HCT116 (cell line): ENCODE results near the gene KCNK5.

Source experiments
- EZH2 ChIP-seq: fragments of 200-600 bp; sonication (generic); IDR thresholded peaks from 2 replicates; pipeline ENCODE4 v1.6.1; 2017; ENCODE audit warnings: antibody characterized with exemption, mixed run types
- POLR2A ChIP-seq: IDR thresholded peaks from 2 replicates; pipeline ENCODE4 v1.7.0; 2011; ENCODE audit warnings: borderline replicate concordance; ENCODE audit not compliant: insufficient read depth, insufficient read length; ENCODE audit errors: extremely low read depth
- POLR2AphosphoS5 ChIP-seq: IDR thresholded peaks from 2 replicates; pipeline ENCODE4 v1.6.1; 2011; ENCODE audit warnings: mild to moderate bottlenecking, low read depth, low read length, moderate library complexity
- REST ChIP-seq: IDR thresholded peaks from 2 replicates; pipeline ENCODE4 v1.6.1; 2012; ENCODE audit warnings: low read depth
- YY1 ChIP-seq: IDR thresholded peaks from 2 replicates; pipeline ENCODE4 v1.6.1; 2011; ENCODE audit warnings: low read length, low read depth, moderate library complexity, mild to moderate bottlenecking; ENCODE audit not compliant: insufficient replicate concordance; ENCODE audit errors: extremely low read depth
- ZNF274 ChIP-seq: fragments of 200-500 bp; sonication (Bioruptor generic); IDR thresholded peaks from 2 replicates; pipeline ENCODE4 v1.6.1; 2014; ENCODE audit warnings: mild to moderate bottlenecking, low read depth, low read length, inconsistent platforms

GRCh38 chr6:39204160-39204495 lies 25.1 kb downstream of the KCNK5 start:
- TF ChIP-seq REST (no peak), POLR2A (no peak), ZNF274 (no peak), YY1 (no peak), EZH2 (no peak), POLR2AphosphoS5 (no peak)
